B cell (primary cell): ENCODE results near the gene TRPM6. TPM values are rescaled to one million over a fixed set of nuclear protein-coding genes. Genes with fewer than 3 reads are reported as not detected.
"Not testable (repeated sequence)": the region's sequence is repeated elsewhere in the genome, so short reads cannot be mapped to it uniquely, and the experiment has no call there.

Source experiments
- ATAC-seq: fragments of 200-7000 bp; cut with Tn5 transposase; one replicate; pipeline ENCODE4 v1.10.0; 2021; ENCODE audit warnings: low read depth, mild to moderate bottlenecking, moderate number of reproducible peaks, moderate library complexity
- CTCF ChIA-PET: fragments of 350-600 bp; sonication (Branson Sonifier 250); formaldehyde crosslinking; loops from one replicate; lab custom pipeline; 2021; ENCODE audit warnings: antibody characterized with exemption, inconsistent platforms; lab: Charles Lee
- POLR2A ChIA-PET: fragments of 350-600 bp; sonication (Branson Sonifier 250); formaldehyde crosslinking; loops from one replicate; lab custom pipeline; 2021; ENCODE audit warnings: antibody characterized with exemption; lab: Charles Lee
- DNase-seq: peaks from one replicate; pipeline ENCODE4 v3.0.0; 2013
- H2AFZ ChIP-seq: 2 replicates; pipeline ENCODE4 v1.6.1; 2012; ENCODE audit warnings: mild to moderate bottlenecking, low read depth, low read length; ENCODE audit not compliant: insufficient read depth, poor library complexity, severe bottlenecking
- H3K27ac ChIP-seq, 2 donors: 1 replicate in 1 of 2; 2 replicates in 1 of 2; pipeline ENCODE4 v1.5.1; 2012 to 2013; ENCODE audit warnings: low read length in 2 of 2, mild to moderate bottlenecking in 2 of 2, moderate library complexity in 1 of 2
- H3K27me3 ChIP-seq, 4 experiments: fragments of 200-600 bp in 1 of 4; sonication (generic) in 1 of 4; replicated peaks in 1 of 4; 1 replicate in 2 of 4; 2 replicates in 2 of 4; pipeline versions ENCODE4 v1.6.1 to v1.7.0; 2013 to 2016; ENCODE audit warnings: low read length in 3 of 4, mild to moderate bottlenecking in 2 of 4, mixed read lengths in 1 of 4, moderate library complexity in 1 of 4; ENCODE audit not compliant: insufficient read depth in 4 of 4, control insufficient read depth in 3 of 4; ENCODE audit errors: control extremely low read depth in 1 of 4
- H3K36me3 ChIP-seq, 2 experiments: replicated peaks in 1 of 2; 1 replicate in 1 of 2; 2 replicates in 1 of 2; pipeline versions ENCODE4 v1.6.1 to v1.7.1; 2013; ENCODE audit warnings: low read length in 1 of 2; ENCODE audit not compliant: insufficient read depth in 2 of 2, control insufficient read depth in 1 of 2; ENCODE audit errors: control extremely low read depth in 1 of 2, extremely low read depth in 1 of 2
- H3K4me1 ChIP-seq, 2 donors: fragments of 200-600 bp in 1 of 2; sonication (generic) in 1 of 2; 1 replicate in 1 of 2; 2 replicates in 1 of 2; pipeline versions ENCODE4 v1.5.1 to v1.6.1; 2013 to 2017; ENCODE audit warnings: low read length in 2 of 2; ENCODE audit not compliant: control insufficient read depth in 2 of 2, insufficient read depth in 2 of 2
- H3K4me2 ChIP-seq: replicated peaks from 2 replicates; pipeline ENCODE3; 2012; ENCODE audit warnings: mild to moderate bottlenecking, low read depth, low read length; ENCODE audit not compliant: poor library complexity, severe bottlenecking
- H3K4me3 ChIP-seq, 5 experiments: fragments of 200-600 bp in 1 of 5; sonication (generic) in 1 of 5; 1 replicate in 3 of 5; 2 replicates in 2 of 5; pipeline versions ENCODE4 v1.5.1 to v1.7.0; 2011 to 2016; ENCODE audit warnings: low read length in 4 of 5, mild to moderate bottlenecking in 4 of 5, low read depth in 2 of 5, control low read depth in 1 of 5, moderate library complexity in 1 of 5; ENCODE audit not compliant: insufficient read depth in 1 of 5; ENCODE audit errors: control extremely low read depth in 1 of 5, extremely low read depth in 1 of 5
- H3K79me2 ChIP-seq: fragments of 200-600 bp; sonication (generic); one replicate; pipeline ENCODE4 v1.6.0; 2016; ENCODE audit warnings: low read length; ENCODE audit not compliant: control insufficient read depth, insufficient read depth
- H3K9ac ChIP-seq: fragments of 200-600 bp; sonication (generic); 2 replicates; pipeline ENCODE4 v1.6.1; 2017; ENCODE audit warnings: mild to moderate bottlenecking, low read length, moderate library complexity
- H3K9me3 ChIP-seq, 3 donors: one replicate each; pipeline versions ENCODE4 v1.6.1 to v1.7.1; 2013; ENCODE audit warnings: low read length in 2 of 3; ENCODE audit not compliant: control insufficient read depth in 2 of 3, insufficient read depth in 1 of 3; ENCODE audit errors: control extremely low read depth in 1 of 3
- H4K20me1 ChIP-seq: 2 replicates; pipeline ENCODE4 v1.6.0; 2012; ENCODE audit warnings: mild to moderate bottlenecking, low read length; ENCODE audit not compliant: insufficient read depth, control insufficient read depth, poor library complexity, severe bottlenecking
- H3K27ac Mint-ChIP-seq: one replicate; pipeline ENCODE4 v1.8.0; 2021; ENCODE audit warnings: mixed read lengths
- H3K27me3 Mint-ChIP-seq: one replicate; pipeline ENCODE4 v1.8.0; 2021; ENCODE audit warnings: mixed read lengths
- H3K4me1 Mint-ChIP-seq: one replicate; pipeline ENCODE4 v1.8.0; 2021; ENCODE audit warnings: mixed read lengths
- H3K4me3 Mint-ChIP-seq: one replicate; pipeline ENCODE4 v1.8.0; 2021; ENCODE audit warnings: mixed read lengths
- H3K9me3 Mint-ChIP-seq: one replicate; pipeline ENCODE4 v1.8.0; 2022; ENCODE audit warnings: mixed read lengths; ENCODE audit not compliant: insufficient read depth
- EZH2 ChIP-seq: IDR thresholded peaks from 2 replicates; pipeline ENCODE4 v1.6.1; 2012; ENCODE audit warnings: borderline replicate concordance, low read depth, mild to moderate bottlenecking, moderate library complexity, low read length; ENCODE audit not compliant: insufficient read depth, poor library complexity, severe bottlenecking
- WGBS: methylation state at CpG from one replicate; pipeline ENCODE4 v1.1.5; 2013; ENCODE audit warnings: missing lambda C conversion rate; ENCODE audit not compliant: insufficient coverage; 5-methylcytosine and 5-hydroxymethylcytosine counted together
- intact Hi-C: fragments of 100-400 bp; cut with micrococcal nuclease; formaldehyde crosslinking; loops from one replicate; pipeline ENCODE4 v1.10.0; 2022
- polyA plus RNA-seq: library from polyadenylated mRNA; depleted of rRNA; stranded (reverse); fragments of >200 nt; gene quantifications from 2 replicates; pipeline ENCODE4 v1.2.3, GENCODE V29; 2012
- total RNA-seq, 2 donors: library from RNA; stranded (reverse); fragments of 120-200 nt in 1 of 2; gene quantifications; 1 replicate in 1 of 2; 2 replicates in 1 of 2; pipeline versions ENCODE4 v1.2.3 to v1.2.4, GENCODE V29; 2013 to 2022
- TF ChIP-seq, protein P1 (sequence below): fragments of 200-600 bp; IDR thresholded peaks from one replicate; pipeline ENCODE4 v1.8.0; 2022; ENCODE audit warnings: antibody characterized with exemption, mild to moderate bottlenecking

TRPM6 gene
- total and polyA plus RNA-seq, 2 donors (not counting 1 experiment from before 2014, with no cell fraction given) = not detected

DNA sequence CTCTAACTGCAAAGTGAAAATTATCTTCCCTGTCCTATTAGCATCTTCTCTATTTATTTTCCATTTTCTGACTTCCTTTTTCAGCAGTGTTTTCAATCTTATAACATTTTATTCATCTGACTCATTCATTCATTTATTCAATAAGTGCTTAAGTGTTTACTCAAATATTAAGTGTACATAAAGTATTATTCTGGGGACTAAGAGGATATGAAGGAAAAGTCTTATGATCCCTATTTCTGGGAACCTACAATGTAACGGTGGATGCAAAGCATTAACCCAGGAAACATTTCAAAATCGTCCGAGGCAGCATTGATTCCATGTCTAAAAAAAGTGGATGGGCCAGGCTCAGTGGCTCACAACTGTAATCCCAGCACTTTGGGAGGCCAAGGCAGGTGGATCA is 19.4 kb upstream of the TRPM6 start:
- Mint-ChIP-seq H3K9me3 (peaks cover 8% of the 10 kb centered on the region), H3K4me1 (no peaks in the 10 kb centered on the region), H3K27ac (no peak overlapping the region), H3K27me3 (peaks cover 37% of the 10 kb centered on the region), H3K4me3 (no peak overlapping the region)
- TF ChIP-seq, protein P1, sequence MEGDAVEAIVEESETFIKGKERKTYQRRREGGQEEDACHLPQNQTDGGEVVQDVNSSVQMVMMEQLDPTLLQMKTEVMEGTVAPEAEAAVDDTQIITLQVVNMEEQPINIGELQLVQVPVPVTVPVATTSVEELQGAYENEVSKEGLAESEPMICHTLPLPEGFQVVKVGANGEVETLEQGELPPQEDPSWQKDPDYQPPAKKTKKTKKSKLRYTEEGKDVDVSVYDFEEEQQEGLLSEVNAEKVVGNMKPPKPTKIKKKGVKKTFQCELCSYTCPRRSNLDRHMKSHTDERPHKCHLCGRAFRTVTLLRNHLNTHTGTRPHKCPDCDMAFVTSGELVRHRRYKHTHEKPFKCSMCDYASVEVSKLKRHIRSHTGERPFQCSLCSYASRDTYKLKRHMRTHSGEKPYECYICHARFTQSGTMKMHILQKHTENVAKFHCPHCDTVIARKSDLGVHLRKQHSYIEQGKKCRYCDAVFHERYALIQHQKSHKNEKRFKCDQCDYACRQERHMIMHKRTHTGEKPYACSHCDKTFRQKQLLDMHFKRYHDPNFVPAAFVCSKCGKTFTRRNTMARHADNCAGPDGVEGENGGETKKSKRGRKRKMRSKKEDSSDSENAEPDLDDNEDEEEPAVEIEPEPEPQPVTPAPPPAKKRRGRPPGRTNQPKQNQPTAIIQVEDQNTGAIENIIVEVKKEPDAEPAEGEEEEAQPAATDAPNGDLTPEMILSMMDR = no peak
- TF ChIP-seq EZH2 = no peak
- ChIA-PET CTCF (interaction anchor here (1.0 kb wide), 1 partner anchor 16 kb away, joined by 3 read pairs; no protein-coding TSS in a partner anchor), POLR2A (no interaction called here)
- no peak overlapping the region for H3K4me2 ChIP-seq
- no peak overlapping the region for H2AFZ ChIP-seq
- no peak for ATAC-seq
- no peaks in the 10 kb centered on the region for H3K4me1 ChIP-seq
- H3K36me3 ChIP-seq = no peaks in the 10 kb centered on the region
- no peak overlapping the region for H3K9ac ChIP-seq
- 89% methylated on average over 3 of the region's 3 CpGs for WGBS
- no peak overlapping the region for H3K27ac ChIP-seq
- intact Hi-C loops = no loop called here
- peaks cover 0 to 6% (median 0%) of the 10 kb centered on the region in 3 donors for H3K9me3 ChIP-seq
- no peak overlapping the region for H3K4me3 ChIP-seq
- no peaks in the 10 kb centered on the region for H3K79me2 ChIP-seq
- no peak for DNase-seq
- H4K20me1 ChIP-seq = no peaks in the 10 kb centered on the region
- H3K27me3 ChIP-seq = peaks cover 0 to 4% (median 0%) of the 10 kb centered on the region in 4 experiments

DNA sequence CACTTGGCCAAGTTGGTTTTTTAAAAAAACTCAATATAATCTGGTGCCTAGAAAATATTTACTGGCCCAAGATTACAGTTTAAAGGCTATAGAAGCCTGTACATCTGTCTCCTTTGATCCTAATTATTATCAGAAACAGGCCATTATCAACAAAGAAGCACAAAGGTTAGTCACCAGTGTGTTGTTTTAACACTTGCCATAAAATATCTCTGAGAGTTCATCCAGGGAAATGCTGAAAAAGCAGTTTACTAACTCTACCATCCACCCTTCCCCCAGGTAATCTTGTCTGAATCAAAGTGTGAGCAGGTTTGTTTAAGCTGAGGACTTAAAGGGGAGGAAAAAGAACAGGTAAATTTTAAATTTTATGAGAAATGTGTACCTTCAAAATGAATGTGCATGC is 13.3 kb upstream of the TRPM6 start:
- Mint-ChIP-seq H3K27me3 (peaks cover 15% of the 10 kb centered on the region), H3K27ac (no peak overlapping the region), H3K4me3 (no peak overlapping the region), H3K4me1 (no peaks in the 10 kb centered on the region), H3K9me3 (no peaks in the 10 kb centered on the region)
- ATAC-seq = no peak
- no peak overlapping the region for H2AFZ ChIP-seq
- DNase-seq = no peak
- ChIA-PET POLR2A (no interaction called here), CTCF (no interaction called here)
- no peaks in the 10 kb centered on the region for H3K4me1 ChIP-seq
- no peaks in the 10 kb centered on the region for H3K79me2 ChIP-seq
- H3K4me2 ChIP-seq = no peak overlapping the region
- no peaks in the 10 kb centered on the region for H4K20me1 ChIP-seq
- no peaks in the 10 kb centered on the region for H3K9me3 ChIP-seq
- TF ChIP-seq, protein P1 = no peak
- TF ChIP-seq EZH2 = no peak
- no peak overlapping the region for H3K4me3 ChIP-seq
- H3K9ac ChIP-seq = no peak overlapping the region
- H3K27me3 ChIP-seq = peaks cover 0 to 4% (median 0%) of the 10 kb centered on the region in 4 experiments
- intact Hi-C loops = no loop called here
- H3K36me3 ChIP-seq = no peaks in the 10 kb centered on the region
- no peak overlapping the region for H3K27ac ChIP-seq

GRCh38 chr9:74888449-74888848 is 728 bp upstream of the TRPM6 start:
- Mint-ChIP-seq H3K4me1 (peaks cover 13% of the 10 kb centered on the region), H3K27me3 (peaks cover 56% of the 10 kb centered on the region)
- H3K79me2 ChIP-seq, CTCF ChIA-PET, H4K20me1 ChIP-seq, H3K36me3 ChIP-seq, H3K9ac ChIP-seq, H3K4me3 Mint-ChIP-seq, H3K9me3 ChIP-seq, DNase-seq, H3K4me3 ChIP-seq, H3K27ac Mint-ChIP-seq, intact Hi-C loops, POLR2A ChIA-PET, ATAC-seq, H3K27ac ChIP-seq, H2AFZ ChIP-seq, H3K9me3 Mint-ChIP-seq, H3K4me2 ChIP-seq: not testable (repeated sequence)
- peaks cover 14 to 20% of the 10 kb centered on the region in 2 donors for H3K4me1 ChIP-seq
- no CpG with 5 or more reads among the region's 3 CpGs for WGBS
- peaks cover 2 to 30% (median 22%) of the 10 kb centered on the region in 4 experiments for H3K27me3 ChIP-seq
